ENCODE measurements around the gene PARP15.
"Not testable (repeated sequence)": the region's sequence is repeated elsewhere in the genome, so short reads cannot be mapped to it uniquely, and the experiment has no call there.

Gene PARP15

DNA sequence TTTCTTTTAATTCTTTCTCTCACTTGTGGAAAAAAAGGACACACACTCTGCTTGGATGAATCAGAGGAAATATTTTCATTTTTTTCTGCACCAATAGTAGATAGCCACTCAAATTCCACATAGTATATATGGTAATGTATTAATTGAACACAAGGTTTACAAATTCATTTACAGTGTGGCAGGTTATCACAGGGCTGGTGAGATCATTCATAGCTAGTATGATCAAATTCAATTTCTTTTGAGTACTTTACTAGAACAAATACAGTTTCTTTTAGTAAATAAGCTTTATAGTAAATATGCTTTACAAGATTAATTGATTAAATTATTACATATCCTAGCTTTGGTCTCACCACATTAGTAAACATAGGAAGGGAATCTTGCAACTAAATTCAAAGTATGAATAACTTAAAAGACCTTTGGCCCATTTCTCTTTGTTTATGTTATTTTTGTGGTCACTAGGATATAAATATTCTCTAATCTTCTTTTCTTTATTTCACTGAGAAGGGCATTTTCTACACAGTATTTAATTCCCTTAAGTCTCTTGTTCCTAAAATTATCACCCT, 63.1 kb downstream of the PARP15 start:
- no peaks in the 10 kb centered on the region for H3K9me3 ChIP-seq (ENCODE audit: control insufficient read depth in 2 of 2, low read length in 2 of 2)
- no peaks in the 10 kb centered on the region for H3K36me3 ChIP-seq (ENCODE audit: control insufficient read depth in 2 of 2, insufficient read depth in 2 of 2, low read length in 2 of 2)
- H3K27me3 ChIP-seq (ENCODE audit: control insufficient read depth in 1 of 2, insufficient read depth in 2 of 2, low read length in 2 of 2), result no peaks in the 10 kb centered on the region
- no peak overlapping the region for H3K4me3 ChIP-seq (ENCODE audit: low read length in 2 of 2)
- no peaks in the 10 kb centered on the region for H3K4me1 ChIP-seq (ENCODE audit: control insufficient read depth, insufficient read depth, low read length)
- H3K27ac ChIP-seq (ENCODE audit: low read length), result no peak overlapping the region
- no peak overlapping the region for H3K9ac ChIP-seq (ENCODE audit: low read length in 2 of 2)

DNA sequence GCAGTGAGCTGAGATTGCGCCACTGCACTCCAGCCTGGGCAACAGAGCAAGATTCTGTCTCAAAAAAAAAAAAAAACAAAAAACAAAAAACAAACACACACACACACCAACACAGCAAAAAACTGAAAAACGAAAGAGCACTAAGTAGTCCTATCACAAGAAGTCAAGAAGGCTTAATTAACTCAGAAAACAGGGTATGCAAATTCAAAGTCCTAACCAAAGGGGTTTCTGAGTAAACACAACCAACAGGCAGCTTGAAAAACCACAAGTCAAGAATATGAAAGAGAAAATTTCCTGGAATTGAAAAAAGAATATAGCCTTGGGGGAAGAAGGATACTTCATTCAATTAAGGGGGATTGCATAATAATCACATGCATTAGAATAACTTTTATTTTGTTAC, 65.5 kb downstream of the PARP15 start:
- Histone ChIP-seq H3K27me3 (ENCODE audit: control insufficient read depth in 1 of 2, insufficient read depth in 2 of 2, low read length in 2 of 2) (no peaks in the 10 kb centered on the region), H3K36me3 (ENCODE audit: control insufficient read depth in 2 of 2, insufficient read depth in 2 of 2, low read length in 2 of 2) (no peaks in the 10 kb centered on the region), H3K9ac (ENCODE audit: low read length in 2 of 2) (no peak overlapping the region), H3K27ac (ENCODE audit: low read length) (no peak overlapping the region), H3K4me1 (ENCODE audit: control insufficient read depth, insufficient read depth, low read length) (no peaks in the 10 kb centered on the region), H3K4me3 (ENCODE audit: low read length in 2 of 2) (no peak overlapping the region), H3K9me3 (ENCODE audit: control insufficient read depth in 2 of 2, low read length in 2 of 2) (no peaks in the 10 kb centered on the region)

DNA sequence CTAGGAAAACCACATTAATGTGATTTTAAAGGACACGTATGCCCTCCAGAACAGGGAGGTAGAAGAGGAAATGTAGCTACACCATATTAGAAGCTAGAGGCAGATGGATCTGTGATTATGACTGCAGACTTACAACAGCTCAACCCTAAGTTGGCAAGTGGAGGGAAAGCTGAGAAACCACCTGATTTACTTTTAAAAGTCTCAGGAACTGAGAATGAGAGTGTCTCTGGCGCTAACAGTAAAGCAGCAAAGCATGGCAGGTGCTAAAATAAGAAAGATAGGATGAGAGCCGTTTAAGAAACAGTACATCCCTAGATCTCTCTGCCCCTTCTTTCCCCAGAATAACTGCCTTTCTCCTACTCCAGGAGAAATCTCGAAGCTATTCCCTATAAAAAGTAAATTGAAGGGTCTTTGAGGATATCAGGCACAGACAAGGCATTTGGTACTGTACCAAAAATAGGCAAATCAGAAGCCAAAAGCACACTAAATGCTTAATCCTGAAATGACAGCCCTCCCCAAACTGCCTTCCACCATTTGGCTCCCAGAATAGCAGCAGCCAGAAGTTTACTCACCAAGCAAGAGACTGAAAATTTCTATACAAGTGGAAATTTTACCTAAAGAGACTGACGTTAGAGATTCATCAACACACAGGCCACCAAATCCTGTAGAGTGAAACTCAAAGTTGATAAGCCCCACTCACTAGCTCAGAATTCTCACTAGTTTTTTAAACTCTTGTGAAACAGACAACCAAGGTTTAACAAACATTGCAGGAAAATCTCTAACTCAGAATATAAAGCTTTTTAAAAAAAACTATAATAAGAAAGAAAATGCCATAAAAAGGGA, 68.9 kb downstream of the PARP15 start:
- Histone ChIP-seq H3K4me3 (ENCODE audit: low read length in 2 of 2) (no peak overlapping the region), H3K36me3 (ENCODE audit: control insufficient read depth in 2 of 2, insufficient read depth in 2 of 2, low read length in 2 of 2) (no peaks in the 10 kb centered on the region), H3K9ac (ENCODE audit: low read length in 2 of 2) (no peak overlapping the region), H3K4me1 (ENCODE audit: control insufficient read depth, insufficient read depth, low read length) (no peaks in the 10 kb centered on the region), H3K9me3 (ENCODE audit: control insufficient read depth in 2 of 2, low read length in 2 of 2) (no peaks in the 10 kb centered on the region), H3K27ac (ENCODE audit: low read length) (no peak overlapping the region), H3K27me3 (ENCODE audit: control insufficient read depth in 1 of 2, insufficient read depth in 2 of 2, low read length in 2 of 2) (no peaks in the 10 kb centered on the region)

DNA sequence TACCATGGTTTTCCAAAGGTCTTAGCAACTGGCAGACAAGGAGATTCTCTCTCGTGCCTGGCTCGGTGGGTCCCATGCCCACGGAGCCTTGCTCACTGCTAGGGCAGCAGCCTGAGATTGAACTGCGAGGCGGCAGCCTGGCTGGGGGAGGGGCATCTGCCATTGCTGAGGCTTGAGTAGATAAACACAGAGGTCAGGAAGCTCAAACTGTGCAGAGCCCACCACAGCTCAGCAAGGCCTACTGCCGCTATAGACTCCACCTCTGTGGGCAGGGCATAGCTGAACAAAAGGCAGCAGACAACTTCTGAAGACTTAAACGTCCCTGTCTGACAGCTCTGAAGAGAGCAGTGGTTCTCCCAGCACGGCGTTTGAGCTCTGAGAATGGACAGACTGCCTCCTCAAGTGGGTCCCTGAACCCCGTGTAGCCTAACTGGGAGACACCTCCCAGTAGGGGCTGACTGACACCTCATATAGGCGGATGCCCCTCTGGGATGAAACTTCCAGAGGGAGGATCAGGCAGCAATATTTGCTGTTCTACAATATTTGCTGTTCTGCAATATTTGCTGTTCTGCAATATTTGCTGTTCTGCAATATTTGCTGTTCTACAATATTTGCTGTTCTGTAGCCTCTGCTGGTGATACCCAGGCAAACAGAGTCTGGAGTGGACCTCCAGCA, 73.9 kb downstream of the PARP15 start:
- not testable (repeated sequence) for H3K4me3 ChIP-seq (ENCODE audit: low read length in 2 of 2); H3K27me3 ChIP-seq (ENCODE audit: control insufficient read depth in 1 of 2, insufficient read depth in 2 of 2, low read length in 2 of 2); H3K9ac ChIP-seq (ENCODE audit: low read length in 2 of 2); H3K27ac ChIP-seq (ENCODE audit: low read length); H3K36me3 ChIP-seq (ENCODE audit: control insufficient read depth in 2 of 2, insufficient read depth in 2 of 2, low read length in 2 of 2); H3K9me3 ChIP-seq (ENCODE audit: control insufficient read depth in 2 of 2, low read length in 2 of 2); H3K4me1 ChIP-seq (ENCODE audit: control insufficient read depth, insufficient read depth, low read length)

DNA sequence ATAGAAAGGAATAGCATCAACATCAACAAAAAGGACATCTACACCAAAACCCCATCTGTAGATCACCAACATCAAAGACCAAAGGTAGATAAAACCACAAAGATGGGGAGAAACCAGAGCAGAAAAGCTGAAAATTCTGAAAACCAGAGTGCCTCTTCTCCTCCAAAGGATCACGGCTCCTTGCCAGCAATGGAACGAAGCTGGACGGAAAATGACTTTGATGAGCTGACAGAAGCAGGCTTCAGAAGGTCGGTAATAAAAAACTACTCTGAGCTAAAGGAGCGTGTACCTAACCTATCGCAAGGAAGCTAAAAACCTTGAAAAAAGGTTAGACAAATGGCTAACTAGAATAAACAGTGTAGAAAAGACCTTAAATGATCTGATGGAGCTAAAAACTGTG, 74.5 kb downstream of the PARP15 start:
- not testable (repeated sequence) for H3K27ac ChIP-seq (ENCODE audit: low read length); H3K36me3 ChIP-seq (ENCODE audit: control insufficient read depth in 2 of 2, insufficient read depth in 2 of 2, low read length in 2 of 2); H3K9me3 ChIP-seq (ENCODE audit: control insufficient read depth in 2 of 2, low read length in 2 of 2); H3K4me1 ChIP-seq (ENCODE audit: control insufficient read depth, insufficient read depth, low read length); H3K4me3 ChIP-seq (ENCODE audit: low read length in 2 of 2); H3K9ac ChIP-seq (ENCODE audit: low read length in 2 of 2); H3K27me3 ChIP-seq (ENCODE audit: control insufficient read depth in 1 of 2, insufficient read depth in 2 of 2, low read length in 2 of 2)

DNA sequence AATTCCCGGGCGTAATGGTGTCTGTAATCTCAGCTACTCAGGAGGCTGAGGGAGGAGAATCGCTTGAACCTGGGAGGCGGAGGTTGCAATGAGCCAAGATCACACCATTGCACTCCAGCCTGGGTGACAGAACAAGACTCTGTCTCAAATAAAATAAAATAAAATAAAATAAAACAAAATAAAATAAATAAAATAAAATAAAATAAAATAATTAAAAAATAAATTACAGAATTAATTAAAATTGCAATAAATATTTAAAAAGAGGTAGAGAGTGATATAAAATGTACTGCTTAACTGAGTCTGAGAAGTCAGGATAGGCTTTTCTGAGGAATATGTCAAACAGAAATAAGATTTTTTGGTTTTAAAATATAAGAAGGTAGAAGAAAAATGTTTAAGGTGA, 80.9 kb downstream of the PARP15 start:
- H3K36me3 ChIP-seq (ENCODE audit: control insufficient read depth in 2 of 2, insufficient read depth in 2 of 2, low read length in 2 of 2); H3K27me3 ChIP-seq (ENCODE audit: control insufficient read depth in 1 of 2, insufficient read depth in 2 of 2, low read length in 2 of 2); H3K9me3 ChIP-seq (ENCODE audit: control insufficient read depth in 2 of 2, low read length in 2 of 2); H3K4me1 ChIP-seq (ENCODE audit: control insufficient read depth, insufficient read depth, low read length); H3K27ac ChIP-seq (ENCODE audit: low read length); H3K9ac ChIP-seq (ENCODE audit: low read length in 2 of 2); H3K4me3 ChIP-seq (ENCODE audit: low read length in 2 of 2): not testable (repeated sequence)

DNA sequence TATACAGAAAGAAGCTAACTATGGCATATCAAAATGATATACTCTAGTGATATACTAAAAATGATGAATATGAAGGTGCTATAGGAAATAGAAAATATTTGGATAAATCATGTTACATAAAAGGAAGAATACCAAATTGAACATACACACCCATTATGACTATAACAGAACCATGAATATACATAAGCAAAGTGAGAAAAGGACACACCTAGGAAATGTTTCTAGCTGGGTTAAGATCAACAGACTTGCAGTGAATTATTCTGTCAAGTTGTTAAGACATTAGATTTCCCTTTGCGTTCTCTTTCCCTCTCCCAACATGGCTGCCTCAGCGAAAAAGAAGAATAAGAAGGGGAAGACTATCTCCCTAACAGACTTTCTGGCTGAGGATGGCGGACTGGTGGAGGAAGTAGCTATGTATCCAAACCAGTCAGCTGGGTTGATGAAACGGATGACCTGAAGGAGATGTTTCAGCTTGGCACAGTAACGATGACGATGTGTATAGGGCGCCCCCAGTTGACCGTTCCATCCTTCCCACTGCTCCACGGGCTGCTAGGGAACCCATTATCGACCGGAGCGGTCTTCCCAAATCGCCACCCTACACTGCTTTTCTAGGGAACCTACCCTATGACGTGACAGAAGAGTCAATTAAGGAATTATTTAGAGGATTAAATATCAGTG, 83.0 kb downstream of the PARP15 start:
- no peak overlapping the region for H3K27ac ChIP-seq (ENCODE audit: low read length)
- H3K4me3 ChIP-seq (ENCODE audit: low read length in 2 of 2), result no peak overlapping the region
- H3K27me3 ChIP-seq (ENCODE audit: control insufficient read depth in 1 of 2, insufficient read depth in 2 of 2, low read length in 2 of 2), result peaks cover 0 to 2% of the 10 kb centered on the region in 2 donors
- H3K9me3 ChIP-seq (ENCODE audit: control insufficient read depth in 2 of 2, low read length in 2 of 2), result no peaks in the 10 kb centered on the region
- H3K4me1 ChIP-seq (ENCODE audit: control insufficient read depth, insufficient read depth, low read length), result no peaks in the 10 kb centered on the region
- no peaks in the 10 kb centered on the region for H3K36me3 ChIP-seq (ENCODE audit: control insufficient read depth in 2 of 2, insufficient read depth in 2 of 2, low read length in 2 of 2)
- H3K9ac ChIP-seq (ENCODE audit: low read length in 2 of 2), result no peak overlapping the region

DNA sequence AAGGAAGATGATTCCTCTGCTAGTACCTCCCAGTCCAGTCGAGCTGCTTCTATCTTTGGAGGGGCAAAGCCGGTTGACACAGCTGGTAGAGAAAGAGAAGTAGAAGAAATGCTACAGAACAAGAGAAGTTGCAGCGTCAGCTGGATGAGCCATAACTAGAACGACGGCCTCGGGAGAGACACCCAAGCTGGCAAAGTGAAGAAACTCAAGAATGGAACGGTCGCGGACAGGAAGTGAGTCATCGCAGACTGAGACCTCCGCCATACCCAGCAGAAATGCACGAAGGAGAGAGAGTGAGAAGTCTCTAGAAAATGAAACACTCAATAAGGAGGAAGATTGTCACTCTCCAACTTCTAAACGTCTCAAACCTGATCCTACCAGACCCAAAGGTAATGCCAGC, 84.2 kb downstream of the PARP15 start:
- H3K4me3 ChIP-seq (ENCODE audit: low read length in 2 of 2), result no peak overlapping the region
- no peaks in the 10 kb centered on the region for H3K4me1 ChIP-seq (ENCODE audit: control insufficient read depth, insufficient read depth, low read length)
- no peaks in the 10 kb centered on the region for H3K36me3 ChIP-seq (ENCODE audit: control insufficient read depth in 2 of 2, insufficient read depth in 2 of 2, low read length in 2 of 2)
- peaks cover 0 to 2% of the 10 kb centered on the region in 2 donors for H3K27me3 ChIP-seq (ENCODE audit: control insufficient read depth in 1 of 2, insufficient read depth in 2 of 2, low read length in 2 of 2)
- H3K9ac ChIP-seq (ENCODE audit: low read length in 2 of 2), result no peak overlapping the region
- H3K27ac ChIP-seq (ENCODE audit: low read length), result no peak overlapping the region
- H3K9me3 ChIP-seq (ENCODE audit: control insufficient read depth in 2 of 2, low read length in 2 of 2), result no peaks in the 10 kb centered on the region

DNA sequence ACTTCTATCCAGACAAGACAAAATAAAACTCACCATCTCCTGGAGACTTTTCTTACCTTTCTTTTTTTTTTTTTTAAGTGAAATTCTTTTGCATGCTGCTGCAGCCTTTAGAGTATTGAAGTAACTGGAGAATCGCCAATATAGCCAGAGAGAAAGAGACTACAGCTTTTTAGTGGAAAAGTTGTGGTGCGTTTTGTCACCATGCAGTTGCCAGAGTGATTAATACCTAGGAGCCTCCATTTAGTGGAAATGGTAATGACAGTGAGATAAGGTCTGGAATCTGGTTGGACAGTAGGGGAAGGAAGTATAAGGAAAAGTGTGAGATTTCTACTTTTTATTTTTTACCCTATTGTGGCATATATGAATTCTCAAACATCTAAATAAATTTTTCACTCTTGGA, 85.1 kb downstream of the PARP15 start:
- Histone ChIP-seq H3K4me3 (ENCODE audit: low read length in 2 of 2) (no peak overlapping the region), H3K27me3 (ENCODE audit: control insufficient read depth in 1 of 2, insufficient read depth in 2 of 2, low read length in 2 of 2) (peaks cover 0 to 2% of the 10 kb centered on the region in 2 donors), H3K4me1 (ENCODE audit: control insufficient read depth, insufficient read depth, low read length) (no peaks in the 10 kb centered on the region), H3K9me3 (ENCODE audit: control insufficient read depth in 2 of 2, low read length in 2 of 2) (no peaks in the 10 kb centered on the region), H3K9ac (ENCODE audit: low read length in 2 of 2) (no peak overlapping the region), H3K36me3 (ENCODE audit: control insufficient read depth in 2 of 2, insufficient read depth in 2 of 2, low read length in 2 of 2) (no peaks in the 10 kb centered on the region), H3K27ac (ENCODE audit: low read length) (no peak overlapping the region)

DNA sequence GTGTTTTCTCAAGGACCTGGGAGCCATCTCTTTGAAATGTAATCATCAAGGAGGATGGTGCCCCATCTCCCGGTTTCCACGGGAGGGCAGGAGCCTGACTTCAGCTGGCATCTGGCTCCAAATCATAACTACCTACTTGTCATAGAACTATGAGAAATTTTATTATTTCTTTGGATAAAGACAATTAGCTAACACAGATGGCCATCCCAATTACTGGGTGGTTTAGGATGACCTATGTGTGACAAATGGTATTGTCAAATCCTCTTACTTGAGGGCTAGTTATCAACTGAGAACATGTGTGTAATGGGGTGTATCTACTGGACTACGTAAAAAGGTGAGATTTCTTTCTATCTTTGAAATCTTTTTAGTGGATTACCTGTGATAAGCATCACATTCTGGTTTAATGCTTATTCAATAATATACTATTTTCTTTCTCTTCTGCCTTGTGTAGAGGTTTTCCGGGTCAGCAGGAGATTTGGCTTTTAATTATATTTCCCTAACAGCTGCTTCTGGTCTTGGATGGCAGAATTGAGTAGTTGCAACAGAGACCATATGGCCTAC, 87.9 kb downstream of the PARP15 start:
- Histone ChIP-seq H3K9me3 (ENCODE audit: control insufficient read depth in 2 of 2, low read length in 2 of 2) (no peaks in the 10 kb centered on the region), H3K27me3 (ENCODE audit: control insufficient read depth in 1 of 2, insufficient read depth in 2 of 2, low read length in 2 of 2) (peaks cover 0 to 4% of the 10 kb centered on the region in 2 donors), H3K4me3 (ENCODE audit: low read length in 2 of 2) (no peak overlapping the region), H3K4me1 (ENCODE audit: control insufficient read depth, insufficient read depth, low read length) (no peaks in the 10 kb centered on the region), H3K36me3 (ENCODE audit: control insufficient read depth in 2 of 2, insufficient read depth in 2 of 2, low read length in 2 of 2) (no peaks in the 10 kb centered on the region), H3K27ac (ENCODE audit: low read length) (no peak overlapping the region), H3K9ac (ENCODE audit: low read length in 2 of 2) (no peak overlapping the region)

All from stomach smooth muscle (tissue), 2 donors.